Astrocyte (in vitro differentiated cells and primary cell): ENCODE measurements around the gene VAPA.

Source experiments
- EZH2 ChIP-seq: IDR thresholded peaks from 2 replicates; pipeline ENCODE4 v1.6.1; 2012; ENCODE audit warnings: mild to moderate bottlenecking, low read length, inconsistent platforms; ENCODE audit not compliant: insufficient read depth
- TF ChIP-seq, protein P1 (sequence below): IDR thresholded peaks from 2 replicates; pipeline ENCODE4 v1.5.1; 2011; ENCODE audit warnings: low read depth, mild to moderate bottlenecking, inconsistent platforms, low read length, moderate library complexity; ENCODE audit not compliant: insufficient read depth

DNA sequence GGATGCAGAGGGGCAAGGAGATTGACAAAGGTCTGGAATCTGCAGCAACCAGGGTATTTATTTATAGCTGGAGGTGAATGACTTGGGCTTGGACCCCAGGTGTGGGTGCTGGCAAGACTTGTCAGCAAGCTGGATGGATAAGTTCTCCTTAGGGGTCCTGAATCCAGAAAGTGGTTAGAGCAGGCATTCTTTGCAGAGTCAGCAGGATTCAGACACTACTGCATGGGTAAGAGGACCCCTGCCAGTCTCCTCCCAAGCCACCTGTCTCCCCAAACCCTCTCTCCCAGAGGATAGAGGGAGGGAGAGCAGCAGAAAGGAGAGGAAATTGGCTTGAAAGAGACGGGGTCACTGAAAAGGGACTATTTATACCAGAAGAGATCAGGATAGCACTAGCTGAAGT is 89.5 kb downstream of the VAPA start:
- TF ChIP-seq, protein P1, sequence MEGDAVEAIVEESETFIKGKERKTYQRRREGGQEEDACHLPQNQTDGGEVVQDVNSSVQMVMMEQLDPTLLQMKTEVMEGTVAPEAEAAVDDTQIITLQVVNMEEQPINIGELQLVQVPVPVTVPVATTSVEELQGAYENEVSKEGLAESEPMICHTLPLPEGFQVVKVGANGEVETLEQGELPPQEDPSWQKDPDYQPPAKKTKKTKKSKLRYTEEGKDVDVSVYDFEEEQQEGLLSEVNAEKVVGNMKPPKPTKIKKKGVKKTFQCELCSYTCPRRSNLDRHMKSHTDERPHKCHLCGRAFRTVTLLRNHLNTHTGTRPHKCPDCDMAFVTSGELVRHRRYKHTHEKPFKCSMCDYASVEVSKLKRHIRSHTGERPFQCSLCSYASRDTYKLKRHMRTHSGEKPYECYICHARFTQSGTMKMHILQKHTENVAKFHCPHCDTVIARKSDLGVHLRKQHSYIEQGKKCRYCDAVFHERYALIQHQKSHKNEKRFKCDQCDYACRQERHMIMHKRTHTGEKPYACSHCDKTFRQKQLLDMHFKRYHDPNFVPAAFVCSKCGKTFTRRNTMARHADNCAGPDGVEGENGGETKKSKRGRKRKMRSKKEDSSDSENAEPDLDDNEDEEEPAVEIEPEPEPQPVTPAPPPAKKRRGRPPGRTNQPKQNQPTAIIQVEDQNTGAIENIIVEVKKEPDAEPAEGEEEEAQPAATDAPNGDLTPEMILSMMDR, result no peak
- no peak for TF ChIP-seq EZH2
